Measurements from ENCODE around the gene WSCD2.

WSCD2 gene

GRCh38 chr12:108109504-108109903 is 19.6 kb upstream of the WSCD2 start:
- DNase-seq = no peak

GRCh38 chr12:108109954-108110353 is 19.1 kb upstream of the WSCD2 start:
- no peak for DNase-seq

DNA sequence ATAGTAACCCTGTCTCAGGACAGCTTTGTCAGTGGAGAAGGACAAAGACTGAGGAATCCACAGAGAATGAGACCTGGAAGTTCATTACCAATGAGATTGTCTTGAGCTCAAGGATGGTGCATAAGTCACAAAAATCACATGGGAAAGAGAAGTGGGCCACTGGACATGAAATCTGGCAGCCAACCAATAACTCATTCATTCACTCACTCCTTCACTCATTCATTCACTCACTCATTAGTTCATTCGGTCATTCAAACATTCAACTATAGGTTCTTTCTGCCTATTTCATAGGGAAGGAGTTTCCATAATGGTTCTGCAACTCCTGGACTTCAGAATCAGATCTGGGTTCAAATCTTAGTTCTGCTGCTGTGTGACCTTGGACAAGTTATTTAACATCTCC is 18.2 kb upstream of the WSCD2 start:
- no peak for DNase-seq

GRCh38 chr12:108112832-108113556 is 16.1 kb upstream of the WSCD2 start:
- no peak for DNase-seq

DNA sequence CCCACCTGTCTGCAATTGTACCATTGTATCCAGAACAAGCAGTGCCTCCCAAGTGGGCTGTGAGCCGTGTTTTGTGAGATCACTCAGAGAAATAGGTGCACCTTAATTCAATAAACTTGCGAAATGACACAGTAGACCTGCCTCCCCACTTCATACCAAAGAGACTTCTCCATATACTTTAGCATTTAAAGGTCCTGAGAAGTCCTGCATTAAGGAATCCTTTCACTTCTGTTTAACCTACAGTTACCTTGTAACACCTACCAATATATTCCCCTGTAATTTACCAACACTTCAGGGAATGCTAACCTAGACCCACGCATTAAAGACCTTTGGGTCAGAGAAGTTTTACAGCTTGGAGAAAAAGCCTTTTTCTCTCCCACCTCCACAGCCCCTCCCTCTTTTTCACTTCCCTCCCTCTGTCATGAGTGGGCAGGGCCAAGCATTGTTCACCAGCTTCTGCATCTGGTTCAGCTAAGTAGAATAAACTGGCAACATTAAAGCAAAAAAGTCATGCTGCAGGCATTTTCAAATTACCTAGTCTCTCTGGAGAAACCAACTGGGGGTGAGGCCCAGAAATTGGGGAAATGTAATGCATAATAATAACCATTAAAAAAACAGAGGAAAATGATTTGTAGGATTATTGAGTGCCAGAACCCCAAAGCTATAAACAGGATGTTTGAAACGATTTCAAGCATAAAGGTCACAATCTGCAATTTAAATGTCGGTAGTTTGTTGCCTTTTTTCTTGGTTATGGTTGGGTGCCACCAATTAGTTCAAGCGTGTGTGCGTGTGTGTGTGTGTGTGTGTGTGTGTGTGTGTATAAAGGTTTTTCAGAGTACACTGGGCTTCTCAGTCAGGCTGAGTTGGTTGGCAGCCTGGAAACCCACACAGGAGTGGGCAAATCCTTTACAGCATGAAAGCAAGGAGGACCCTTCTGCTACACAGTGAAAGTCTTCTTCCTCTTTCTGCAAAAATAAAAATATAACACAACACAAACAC is 13.7 kb upstream of the WSCD2 start:
- DNase-seq = no peak

DNA sequence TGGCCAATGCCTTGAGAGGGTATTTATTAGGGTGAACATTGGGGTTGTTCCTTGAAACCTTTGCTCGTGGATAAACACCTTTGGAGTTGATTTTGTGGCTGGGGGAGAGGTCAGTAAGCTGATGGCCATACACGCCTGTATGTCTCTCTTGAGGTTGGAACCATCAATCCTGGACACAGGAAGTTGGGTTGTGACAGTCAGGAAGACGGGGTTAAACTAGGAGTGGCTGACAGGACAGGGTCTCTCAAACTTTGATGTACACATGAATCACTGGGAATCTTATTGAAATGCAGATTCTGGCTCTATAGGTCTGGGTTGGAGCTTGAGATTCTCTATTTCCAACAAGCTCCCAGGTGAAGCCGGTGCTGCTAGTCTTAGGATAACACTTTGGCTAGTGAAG is 12.8 kb upstream of the WSCD2 start:
- no peak for DNase-seq

GRCh38 chr12:108116699-108117098 is 12.4 kb upstream of the WSCD2 start:
- no peak for DNase-seq

DNA sequence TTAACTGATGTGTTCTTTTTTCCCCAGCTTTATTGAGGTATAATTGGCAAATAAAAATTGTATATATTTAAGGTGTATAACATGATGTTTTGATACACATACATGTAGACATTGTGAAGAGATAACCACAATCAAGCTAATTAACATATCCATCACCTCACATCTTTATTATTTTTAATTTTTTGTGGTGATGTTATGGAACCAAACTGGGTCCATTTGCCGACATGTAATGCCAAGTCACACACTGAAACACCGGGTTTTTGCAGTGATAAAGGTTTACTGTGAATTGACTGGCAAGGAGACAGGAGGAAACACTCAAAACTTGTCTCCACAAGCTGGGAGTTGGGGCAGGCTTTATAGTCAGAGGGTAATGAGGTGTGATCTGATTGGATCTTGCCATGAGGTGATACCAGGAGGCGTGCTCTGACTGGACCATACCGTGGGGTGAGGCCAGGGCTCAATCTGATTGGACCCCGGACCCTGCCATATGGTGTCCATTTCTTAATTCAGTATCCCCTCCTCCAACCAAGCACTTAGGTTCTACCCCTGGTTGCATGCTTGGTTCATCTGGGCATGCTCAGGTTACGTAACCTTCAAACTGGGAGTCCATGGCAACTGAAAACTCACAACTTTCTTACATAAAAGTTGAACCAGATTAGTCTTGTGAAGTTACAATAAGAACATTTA is 11.8 kb upstream of the WSCD2 start:
- DNase-seq = no peak

GRCh38 chr12:108117902-108118301 is 11.2 kb upstream of the WSCD2 start:
- no peak for DNase-seq

- DNase-seq = no peak
Measured at GRCh38 chr12:108119126-108119973, 9.7 kb upstream of the WSCD2 start.

GRCh38 chr12:108119974-108120862 is 8.9 kb upstream of the WSCD2 start:
- no peak for DNase-seq

- no peak for DNase-seq
Measured at GRCh38 chr12:108120863-108121165, 8.3 kb upstream of the WSCD2 start.

DNA sequence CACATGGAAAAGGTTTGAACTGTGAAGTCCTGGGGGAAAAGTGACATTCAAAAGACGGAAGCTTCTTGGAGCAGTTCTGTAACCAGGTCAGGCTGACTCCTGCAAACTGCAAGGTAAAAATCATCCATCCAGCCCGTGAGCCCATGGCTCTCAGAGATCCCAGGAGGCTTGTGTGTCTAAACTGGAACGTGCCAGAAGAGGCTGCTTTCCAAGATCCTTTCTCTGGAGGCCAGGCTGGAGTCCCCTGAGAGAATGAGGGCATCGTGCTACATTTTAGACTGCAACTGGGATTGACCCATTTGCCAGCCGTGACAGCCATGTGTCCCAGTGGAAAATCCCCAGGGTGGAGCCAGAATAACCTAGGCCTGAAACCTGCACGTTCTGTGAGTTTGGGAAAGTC is 7.8 kb upstream of the WSCD2 start:
- DNase-seq = no peak

DNA sequence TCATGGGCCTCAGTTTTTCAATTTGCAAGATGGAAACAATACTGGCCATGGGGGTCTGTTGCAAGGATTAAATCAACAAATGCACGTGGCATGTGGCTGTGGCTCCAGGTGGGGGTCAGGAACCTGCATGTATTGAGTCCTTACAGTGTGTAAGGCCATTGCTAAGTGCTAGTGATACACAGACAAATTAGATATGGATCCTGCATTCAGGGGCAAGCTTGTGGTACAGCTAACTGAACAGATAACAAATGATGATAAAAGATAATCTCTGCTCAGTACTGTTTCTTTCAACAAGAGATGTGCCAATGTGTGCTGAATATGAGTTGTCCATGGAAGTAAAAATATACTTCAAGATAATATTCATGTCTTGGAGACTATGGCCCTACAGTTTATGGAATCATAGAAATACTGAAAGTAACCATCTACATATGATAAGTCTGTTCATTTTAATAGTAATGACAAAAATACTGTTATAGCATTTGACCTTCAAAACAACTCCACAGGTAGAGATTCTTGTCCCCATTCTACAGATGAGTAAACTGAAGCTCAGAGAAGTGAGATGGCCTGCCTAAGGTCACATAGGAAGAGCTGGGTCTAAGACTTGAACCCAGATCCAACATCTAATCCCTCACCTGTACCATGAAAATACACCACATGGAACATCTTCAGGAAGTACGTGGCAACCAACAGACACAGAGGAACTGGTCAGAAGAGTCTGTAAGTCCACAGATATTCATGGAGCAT is 7.2 kb upstream of the WSCD2 start:
- no peak for DNase-seq

- DNase-seq = no peak
Measured at GRCh38 chr12:108122644-108123043, 6.4 kb upstream of the WSCD2 start.

DNA sequence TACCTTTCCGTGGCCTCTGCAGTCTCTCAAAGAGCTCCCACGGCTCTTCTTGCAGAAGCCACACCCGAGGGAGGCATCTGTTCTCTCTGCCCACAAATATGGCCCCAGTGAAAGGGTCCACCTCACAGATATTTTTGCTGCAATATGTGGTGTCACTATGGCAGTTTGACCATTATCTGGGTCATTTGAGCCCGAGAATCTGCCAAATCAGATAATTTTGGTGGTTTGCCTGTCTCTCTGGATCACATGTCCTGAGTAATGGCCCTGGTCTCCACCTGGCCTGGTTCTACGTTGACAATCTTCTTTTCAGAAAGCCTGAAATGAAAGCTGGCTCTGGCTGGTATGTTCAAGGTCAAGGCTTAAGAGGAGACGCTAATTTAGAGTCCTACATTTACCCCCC is 5.7 kb upstream of the WSCD2 start:
- DNase-seq = no peak

DNA sequence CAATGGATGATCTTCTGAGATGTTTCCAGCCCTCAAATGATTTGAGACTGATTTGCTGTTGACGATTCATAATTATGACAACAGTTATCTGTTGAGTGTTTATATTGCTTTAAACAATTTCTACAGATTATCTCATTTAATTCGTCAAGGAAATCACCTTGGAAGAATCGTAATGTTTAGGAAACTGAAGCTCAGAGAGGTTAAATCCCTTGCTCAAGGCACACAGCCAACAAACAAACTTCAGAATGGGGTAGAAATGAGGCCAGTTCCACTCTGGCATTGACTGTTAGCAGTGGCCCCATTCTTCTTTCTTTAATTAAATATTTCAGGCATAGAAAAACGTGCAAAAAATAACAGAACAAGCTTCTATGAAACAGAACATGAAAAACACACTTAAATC is 4.0 kb upstream of the WSCD2 start:
- no peak for DNase-seq

- no peak for DNase-seq
Measured at GRCh38 chr12:108126212-108126611, 2.9 kb upstream of the WSCD2 start.

- no peak for DNase-seq
Measured at GRCh38 chr12:108126990-108127501, 2.0 kb upstream of the WSCD2 start.

DNA sequence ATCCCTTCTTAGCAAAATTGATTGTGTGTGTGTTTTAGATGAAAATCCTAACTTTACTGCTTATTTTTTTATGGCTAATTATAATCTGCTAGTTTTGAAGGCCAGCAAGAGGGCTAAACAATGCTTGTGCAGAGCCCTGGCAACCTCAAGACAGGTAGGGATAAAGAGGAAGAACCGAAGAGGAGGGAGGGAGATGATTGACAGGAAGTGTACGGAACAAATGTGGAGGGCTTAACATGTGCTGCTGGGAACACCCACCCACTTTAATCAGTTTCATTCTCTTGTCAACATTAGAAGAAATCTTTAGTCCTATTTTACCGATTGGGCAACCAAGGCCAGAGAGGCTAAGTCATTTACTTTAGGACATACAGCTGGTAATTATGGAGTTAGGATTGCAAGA is 1.4 kb upstream of the WSCD2 start:
- DNase-seq = no peak

Data from NCI-H1092 (cell line).